H1 (cell line): Measurements from ENCODE around the gene IQSEC3. TPM values are rescaled to one million over a fixed set of nuclear protein-coding genes. Genes with fewer than 3 reads are reported as not detected.

Source experiments
- HDAC6 ChIP-seq: IDR thresholded peaks from one replicate; pipeline ENCODE4 v1.7.1; 2012; ENCODE audit warnings: low read depth, mild to moderate bottlenecking, inconsistent platforms, low read length, moderate library complexity
- SRF ChIP-seq: IDR thresholded peaks from 2 replicates; pipeline ENCODE4 v1.6.1; 2011; ENCODE audit warnings: mild to moderate bottlenecking, low read depth, low read length, moderate library complexity
- TAF7 ChIP-seq: optimal IDR thresholded peaks from 2 replicates; pipeline ENCODE3; 2011; ENCODE audit warnings: low read depth, mild to moderate bottlenecking, inconsistent platforms, low read length, moderate library complexity, borderline replicate concordance
- polyA plus RNA-seq, 7 experiments: library from polyadenylated mRNA; depleted of rRNA in 3 of 7; stranded (reverse) in 5 of 7; unstranded in 2 of 7; fragments of >200 nt in 5 of 7; fragments of 200-250 nt in 2 of 7; gene quantifications; 1 replicate in 5 of 7; 2 replicates in 1 of 7; 4 replicates in 1 of 7; pipeline versions ENCODE4 v1.2.1 to v1.2.3, GENCODE V29; 2011 to 2013; ENCODE audit warnings: missing spikeins in 2 of 7, mixed read lengths in 2 of 7
- total RNA-seq: library from RNA; stranded (reverse); fragmentation: NEBNext Ultra II Directional; extraction: Animal tissue kit (Norgen Biotek cat#: 25700); gene quantifications from 2 replicates; pipeline ENCODE4 v1.2.1, GENCODE V29; 2021

IQSEC3 gene
- total and polyA plus RNA-seq, 2 of the 8 experiments (the other 6 are each of a cell fraction or from before 2014, with no cell fraction given), result 1.2 to 3.1 TPM

- no peak for TF ChIP-seq SRF
- no peak for TF ChIP-seq HDAC6
- no peak for TF ChIP-seq TAF7
- TF ChIP-seq, all 59 proteins: peak for 0
Observed at GRCh38 chr12:135138-135537, 68.6 kb downstream of the IQSEC3 start (continued).
